K562 (cell line): ENCODE results near the gene RLIM. TPM values are rescaled to one million over a fixed set of nuclear protein-coding genes. Genes with fewer than 3 reads are reported as not detected.

Experiments used
- ATAC-seq: fragments of 200-7000 bp; cut with Tn5 transposase; 3 replicates; pipeline ENCODE4 v1.9.1; 2020; ENCODE audit warnings: moderate library complexity
- BruUV-seq: library from RNA; stranded (reverse); fragments of 400-500 nt; replicated peaks from 2 replicates; lab custom pipeline; 2021; lab: Mats Ljungman, UMichigan
- CTCF ChIA-PET: fragments of 300-600 bp; formaldehyde crosslinking; extraction: SDS; loops from one replicate; lab custom pipeline; 2021; ENCODE audit warnings: low intra/inter-chr PET ratio; lab: Yijun Ruan, JAX
- POLR2A ChIA-PET: fragments of 300-600, 350-650 bp; sonication (Branson Sonifier 250); formaldehyde crosslinking; extraction: SDS; loops from one replicate; lab custom pipeline; 2021; ENCODE audit warnings: antibody characterized with exemption, inconsistent platforms; lab: Yijun Ruan, JAX
- DNase-seq, 4 experiments: peaks; one replicate each; pipeline versions ENCODE4 v3.0.0 to v3.0.0-alpha.2; 2011 to 2018; ENCODE audit warnings: low spot score in 3 of 4, mixed read lengths in 3 of 4; ENCODE audit errors: extremely low read depth in 1 of 4
- FAIRE-seq: peaks from 2 replicates; lab custom pipeline; 2011; peaks lifted over from hg19 to GRCh38; lab: Jason Lieb, UNC
- H2AFZ ChIP-seq: 2 replicates; pipeline ENCODE4 v1.6.0; 2011; ENCODE audit warnings: low read depth, low read length, control low read depth, inconsistent platforms
- H3K27ac ChIP-seq: fragments of 200-600 bp; 3 replicates; pipeline ENCODE4 v1.8.0; 2011; ENCODE audit warnings: low read depth, mild to moderate bottlenecking, control low read depth, inconsistent platforms, low read length, moderate library complexity, mixed read lengths; ENCODE audit errors: extremely low read depth
- H3K27me3 ChIP-seq, 2 experiments: fragments of 300-600 bp in 1 of 2; 2 replicates in 1 of 2; 3 replicates in 1 of 2; pipeline versions ENCODE4 v1.6.0 to v1.8.0; 2011; ENCODE audit warnings: inconsistent platforms in 2 of 2, low read length in 2 of 2, mild to moderate bottlenecking in 1 of 2, mixed read lengths in 1 of 2, moderate library complexity in 1 of 2; ENCODE audit not compliant: control insufficient read depth in 2 of 2, insufficient read depth in 2 of 2
- H3K36me3 ChIP-seq: fragments of 300-600 bp; 3 replicates; pipeline ENCODE4 v1.8.0; 2011; ENCODE audit warnings: mild to moderate bottlenecking, low read length, inconsistent platforms; ENCODE audit not compliant: control insufficient read depth, insufficient read depth
- H3K4me1 ChIP-seq, 2 experiments: fragments of 200-600 bp in 1 of 2; replicated peaks in 1 of 2; 2 replicates in 1 of 2; 3 replicates in 1 of 2; pipeline versions ENCODE4 v1.5.1 to v1.8.0; 2011; ENCODE audit warnings: inconsistent platforms in 2 of 2, low read length in 2 of 2, mild to moderate bottlenecking in 1 of 2, mixed read lengths in 1 of 2, moderate library complexity in 1 of 2; ENCODE audit not compliant: control insufficient read depth in 2 of 2, insufficient read depth in 2 of 2
- H3K4me2 ChIP-seq: 2 replicates; pipeline ENCODE4 v1.6.1; 2011; ENCODE audit warnings: low read length, control low read depth, inconsistent platforms, mixed read lengths; ENCODE audit not compliant: insufficient read depth
- H3K4me3 ChIP-seq: fragments of 200-600 bp; sonication (generic), shearing (Covaris generic); 2 replicates; pipeline ENCODE4 v1.5.1; 2016; ENCODE audit warnings: control low read depth, inconsistent platforms
- H3K79me2 ChIP-seq: fragments of 200-600 bp; 3 replicates; pipeline ENCODE4 v1.8.0; 2011; ENCODE audit warnings: low read length, inconsistent platforms; ENCODE audit not compliant: control insufficient read depth, insufficient read depth
- H3K9ac ChIP-seq, 2 experiments: 2 replicates each; pipeline versions ENCODE4 v1.6.0 to v1.6.1; 2011; ENCODE audit warnings: low read depth in 2 of 2, low read length in 2 of 2, control low read depth in 1 of 2, inconsistent platforms in 1 of 2, mild to moderate bottlenecking in 1 of 2, mixed read lengths in 1 of 2; ENCODE audit not compliant: insufficient read depth in 1 of 2
- H3K9me1 ChIP-seq: one replicate; pipeline ENCODE4 v1.6.0; 2011; ENCODE audit warnings: inconsistent platforms, mild to moderate bottlenecking, low read length, moderate library complexity; ENCODE audit not compliant: control insufficient read depth, insufficient read depth
- H3K9me3 ChIP-seq: replicated peaks from 2 replicates; pipeline ENCODE4 v1.5.1; 2011; ENCODE audit warnings: low read depth, low read length, inconsistent platforms; ENCODE audit not compliant: control insufficient read depth, insufficient read depth
- H4K20me1 ChIP-seq: replicated peaks from 2 replicates; pipeline ENCODE4 v1.6.1; 2011; ENCODE audit warnings: low read length, inconsistent platforms, mixed read lengths; ENCODE audit not compliant: control insufficient read depth, insufficient read depth
- FOXA1 ChIP-seq: fragments of 450-650 bp; IDR thresholded peaks from 2 replicates; pipeline ENCODE4 v1.6.1; 2016; ENCODE audit warnings: mild to moderate bottlenecking, borderline replicate concordance
- HLTF ChIP-seq: fragments of 450-650 bp; IDR thresholded peaks from 2 replicates; pipeline ENCODE4 v1.6.1; 2016
- KAT8 ChIP-seq: fragments of 450-650 bp; IDR thresholded peaks from 2 replicates; pipeline ENCODE4 v1.6.1; 2016; ENCODE audit warnings: low read depth, mild to moderate bottlenecking
- KLF16 ChIP-seq: IDR thresholded peaks from 2 replicates; pipeline ENCODE4 v1.6.1; 2016; ENCODE audit warnings: antibody characterized with exemption
- MXI1 ChIP-seq: IDR thresholded peaks from 2 replicates; pipeline ENCODE4 v1.6.1; 2011; ENCODE audit warnings: low read depth, mild to moderate bottlenecking, improper control_type of control experiment, low read length
- PCBP1 ChIP-seq: fragments of 200-400 bp; formaldehyde crosslinking; IDR thresholded peaks from 2 replicates; pipeline ENCODE4 v1.6.1; 2018; ENCODE audit warnings: mild to moderate bottlenecking, low read depth, low read length; ENCODE audit not compliant: poor library complexity, severe bottlenecking
- TAF1 ChIP-seq: IDR thresholded peaks from 2 replicates; pipeline ENCODE4 v1.6.1; 2011; ENCODE audit warnings: mild to moderate bottlenecking, low read length, moderate library complexity; ENCODE audit not compliant: insufficient read depth, control insufficient read depth, severe bottlenecking; ENCODE audit errors: extremely low read depth
- TSC22D4 ChIP-seq: fragments of 450-650 bp; IDR thresholded peaks from 2 replicates; pipeline ENCODE4 v1.6.1; 2016; ENCODE audit warnings: missing genetic modification characterization, missing biosample characterization, control low read depth
- ZNF324 ChIP-seq: fragments of 250-450 bp; sonication (Bioruptor Pico); IDR thresholded peaks from 2 replicates; pipeline ENCODE4 v1.4.0; 2020; ENCODE audit warnings: mild to moderate bottlenecking
- WGBS: fragments of 100-300 bp; shearing (Covaris generic); methylation state at CpG from one replicate; pipeline ENCODE4 v1.1.6; 2016; ENCODE audit warnings: low coverage, mixed read lengths; ENCODE audit not compliant: insufficient coverage; ENCODE audit errors: missing lambda C conversion rate; 5-methylcytosine and 5-hydroxymethylcytosine counted together
- in situ Hi-C: fragments of 300-500 bp; cut with MboI; formaldehyde crosslinking; loops from 4 replicates; pipeline ENCODE4 v1.15.0; 2018; ENCODE audit warnings: inconsistent platforms, mixed read lengths
- intact Hi-C: fragments of 100-400 bp; cut with micrococcal nuclease; formaldehyde crosslinking; loops from 2 replicates; pipeline ENCODE4 v1.14.2; 2022
- polyA plus RNA-seq, 8 experiments: library from polyadenylated mRNA; depleted of rRNA in 4 of 8; stranded (reverse) in 5 of 8; unstranded in 3 of 8; fragments of >200 nt; fragmentation: Nextera tagmentation in 2 of 8; fragmentation: Illumina TruSeq in 1 of 8; extraction: Ambion mirVana in 2 of 8; extraction: Trizol in 1 of 8; gene quantifications; 2 replicates each; pipeline versions ENCODE4 v1.2.1 to v1.2.3, GENCODE V29; 2011 to 2014; ENCODE audit warnings: inconsistent platforms in 1 of 8, missing spikeins in 1 of 8
- total RNA-seq, 7 experiments: library from RNA; depleted of rRNA in 6 of 7; stranded (reverse); fragments of >200 nt in 6 of 7; fragmentation: Illumina TruSeq in 2 of 7; extraction: Trizol in 2 of 7; gene quantifications; 2 replicates each; pipeline versions ENCODE4 v1.2.1 to v1.2.3, GENCODE V29; 2011 to 2021; ENCODE audit warnings: low replicate concordance in 1 of 7
- TF ChIP-seq, protein P1 (sequence below), 2 experiments: IDR thresholded peaks; 2 replicates each; pipeline ENCODE4 v1.6.1; 2012; ENCODE audit warnings: improper control_type of control experiment in 2 of 2, low read depth in 2 of 2, low read length in 2 of 2, borderline replicate concordance in 1 of 2

Gene RLIM
- total and polyA plus RNA-seq, 9 of the 15 experiments (the other 6 are each of a cell fraction or from before 2014, with no cell fraction given): 4.2 to 31.4 (median 14.9) TPM

DNA sequence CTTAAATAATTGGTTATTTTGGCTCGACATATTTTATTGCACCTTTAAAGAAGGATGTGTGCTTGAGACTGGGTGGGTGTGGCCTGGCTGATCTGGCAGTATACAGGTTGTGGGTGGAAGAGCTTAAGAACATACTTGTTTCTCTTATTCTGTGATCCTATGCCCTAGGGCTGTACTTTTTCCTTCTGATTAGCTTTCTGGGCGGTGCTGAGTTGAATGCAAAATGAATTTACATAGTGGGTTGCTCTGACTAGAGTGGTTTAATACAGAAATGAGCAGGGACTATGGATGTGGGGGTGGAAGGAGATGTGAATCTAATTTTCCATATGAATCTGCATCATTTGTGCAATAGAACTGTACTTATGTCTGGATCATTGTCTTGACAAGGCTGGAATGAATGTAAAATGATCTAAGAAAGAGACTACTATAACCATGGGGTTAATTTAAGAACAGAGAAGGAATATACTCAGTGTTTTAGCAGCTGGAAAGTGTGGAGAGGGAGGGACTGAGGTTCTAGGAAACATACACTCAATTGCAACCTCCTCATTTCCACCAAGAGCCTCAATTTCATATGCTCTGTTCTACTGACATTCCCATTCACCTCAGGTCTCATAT is 73.7 kb downstream of the RLIM start:
- TF ChIP-seq TAF1: no peak
- TF ChIP-seq TSC22D4 (tag): no peak
- no peak for TF ChIP-seq KLF16
- no peak for TF ChIP-seq FOXA1
- H3K4me3 ChIP-seq: no peak overlapping the region
- 6% methylated on average over 2 of the region's 2 CpGs for WGBS
- no peak overlapping the region for H2AFZ ChIP-seq
- no peaks in the 10 kb centered on the region for H3K9me1 ChIP-seq
- no peak overlapping the region for H3K9ac ChIP-seq
- no peaks in the 10 kb centered on the region for H3K79me2 ChIP-seq
- ChIA-PET POLR2A (no interaction called here), CTCF (no interaction called here)
- H3K36me3 ChIP-seq: no peaks in the 10 kb centered on the region
- no peak overlapping the region for H3K4me2 ChIP-seq
- peaks cover 0 to 11% of the 10 kb centered on the region in 2 experiments; a peak in 2 of 5 replicates for H3K4me1 ChIP-seq
- in situ Hi-C loops: loop anchor here (10.0 kb wide), 1 partner anchor 666 kb away; no protein-coding TSS in a partner anchor
- BruUV-seq: no TSS peak
- intact Hi-C loops: no loop called here
- no peak for DNase-seq
- ATAC-seq: no peak
- no peak for FAIRE-seq
- H4K20me1 ChIP-seq: no peaks in the 10 kb centered on the region
- H3K9me3 ChIP-seq: no peaks in the 10 kb centered on the region
- peaks cover 0 to 13% of the 10 kb centered on the region in 2 experiments; a peak in 2 of 5 replicates for H3K27me3 ChIP-seq
- H3K27ac ChIP-seq: no peak overlapping the region

DNA sequence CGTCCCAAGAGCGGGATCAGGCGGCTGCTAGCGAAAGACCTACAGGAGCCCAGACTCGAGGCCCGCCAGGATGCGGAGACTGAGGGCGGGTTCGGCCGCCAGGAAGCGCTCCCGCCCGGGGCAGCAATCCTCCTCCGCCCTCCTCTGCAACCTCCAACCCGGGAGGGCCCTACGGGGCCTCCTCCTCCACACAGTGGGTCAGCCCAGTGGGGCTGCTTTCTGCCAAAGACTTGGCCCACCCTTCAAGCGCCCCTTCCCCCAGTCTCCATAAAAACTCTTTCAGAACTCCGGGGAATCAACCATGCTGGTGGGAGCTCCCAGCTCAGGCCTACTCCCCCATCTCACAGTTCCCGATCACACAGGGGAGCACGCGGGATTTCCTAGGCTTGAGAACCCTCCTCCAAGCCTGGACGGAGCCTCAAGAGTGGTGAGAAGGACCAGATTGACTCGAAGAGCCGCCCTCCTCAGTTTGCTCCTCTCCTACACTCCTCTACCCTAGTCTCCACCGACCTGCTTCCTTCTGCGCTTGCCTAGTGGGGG is 77.5 kb downstream of the RLIM start:
- Histone ChIP-seq H3K27ac (no peak overlapping the region), H4K20me1 (no peaks in the 10 kb centered on the region), H3K9me1 (no peaks in the 10 kb centered on the region)
- TF ChIP-seq MXI1 (no peak), HLTF (no peak), ZNF324 (no peak), PCBP1 (no peak), KAT8 (no peak)
- TF ChIP-seq, protein P1, sequence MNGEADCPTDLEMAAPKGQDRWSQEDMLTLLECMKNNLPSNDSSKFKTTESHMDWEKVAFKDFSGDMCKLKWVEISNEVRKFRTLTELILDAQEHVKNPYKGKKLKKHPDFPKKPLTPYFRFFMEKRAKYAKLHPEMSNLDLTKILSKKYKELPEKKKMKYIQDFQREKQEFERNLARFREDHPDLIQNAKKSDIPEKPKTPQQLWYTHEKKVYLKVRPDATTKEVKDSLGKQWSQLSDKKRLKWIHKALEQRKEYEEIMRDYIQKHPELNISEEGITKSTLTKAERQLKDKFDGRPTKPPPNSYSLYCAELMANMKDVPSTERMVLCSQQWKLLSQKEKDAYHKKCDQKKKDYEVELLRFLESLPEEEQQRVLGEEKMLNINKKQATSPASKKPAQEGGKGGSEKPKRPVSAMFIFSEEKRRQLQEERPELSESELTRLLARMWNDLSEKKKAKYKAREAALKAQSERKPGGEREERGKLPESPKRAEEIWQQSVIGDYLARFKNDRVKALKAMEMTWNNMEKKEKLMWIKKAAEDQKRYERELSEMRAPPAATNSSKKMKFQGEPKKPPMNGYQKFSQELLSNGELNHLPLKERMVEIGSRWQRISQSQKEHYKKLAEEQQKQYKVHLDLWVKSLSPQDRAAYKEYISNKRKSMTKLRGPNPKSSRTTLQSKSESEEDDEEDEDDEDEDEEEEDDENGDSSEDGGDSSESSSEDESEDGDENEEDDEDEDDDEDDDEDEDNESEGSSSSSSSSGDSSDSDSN (IDR thresholded peaks at IDR 0.05; ENCODE audit: borderline replicate concordance in 1 of 2, low read depth in 2 of 2, low read length in 2 of 2): 0 out of 4 replicates have a peak, but pooled peaks of 1 of the 2 experiments have one; percentile 33
- TF ChIP-seq, all 486 proteins: peak for 1
- Histone ChIP-seq H3K79me2 (no peaks in the 10 kb centered on the region), H3K27me3 (peaks cover 0 to 16% of the 10 kb centered on the region in 2 experiments; a peak in 2 of 5 replicates), H3K4me2 (no peak overlapping the region), H3K9ac (no peak overlapping the region), H3K36me3 (no peaks in the 10 kb centered on the region), H3K9me3 (no peaks in the 10 kb centered on the region), H3K4me3 (no peak overlapping the region), H2AFZ (0 out of 2 replicates have a peak overlapping the region, but pooled peaks have one; percentile 51), H3K4me1 (peaks cover 0 to 13% of the 10 kb centered on the region in 2 experiments; a peak in 3 of 5 replicates)
- DNase-seq: peak in 3 of 4 experiments; percentile 6 to 9 (median 7)
- POLR2A ChIA-PET: no interaction called here
- peak; percentile 79 for ATAC-seq
- 11% methylated on average over 16 of the region's 26 CpGs for WGBS
- no TSS peak for BruUV-seq
- intact Hi-C loops (no loop called here), in situ Hi-C loops (no loop called here)
- CTCF ChIA-PET: no interaction called here
- no peak for FAIRE-seq
